Left ventricle myocardium inferior (tissue), 1 donor: ENCODE measurements around the gene KRTAP26-1. TPM values are rescaled to one million over a fixed set of nuclear protein-coding genes. Genes with fewer than 3 reads are reported as not detected.

Source experiments
- DNase-seq: peaks from one replicate; pipeline ENCODE4 v3.0.0-alpha.2; 2020
- H3K27ac ChIP-seq: fragments of 200-600 bp; replicated peaks from 2 replicates; pipeline ENCODE4 v1.8.0; 2021
- H3K27me3 ChIP-seq: fragments of 200-600 bp; 2 replicates; pipeline ENCODE4 v1.8.0; 2021; ENCODE audit warnings: low read depth
- H3K36me3 ChIP-seq: fragments of 200-600 bp; 2 replicates; pipeline ENCODE4 v1.8.0; 2021
- H3K4me1 ChIP-seq: fragments of 200-600 bp; 2 replicates; pipeline ENCODE4 v1.8.0; 2021
- H3K4me3 ChIP-seq: fragments of 200-600 bp; 2 replicates; pipeline ENCODE4 v1.8.0; 2021; ENCODE audit warnings: mild to moderate bottlenecking, moderate library complexity
- H3K9me3 ChIP-seq: fragments of 200-600 bp; replicated peaks from 2 replicates; pipeline ENCODE4 v1.8.0; 2021
- intact Hi-C: fragments of 100-400 bp; cut with micrococcal nuclease; formaldehyde crosslinking; loops from one replicate; pipeline ENCODE4 v1.11.0; 2022
- total RNA-seq: library from RNA; stranded (reverse); fragmentation: NEBNext Ultra II Directional; extraction: Animal tissue kit (Norgen Biotek cat#: 25700); gene quantifications from one replicate; pipeline ENCODE4 v1.2.1, GENCODE V29; 2021
- TF ChIP-seq, protein P1 (sequence below): fragments of 200-600 bp; IDR thresholded peaks from 2 replicates; pipeline ENCODE4 v1.8.0; 2021; ENCODE audit warnings: antibody characterized with exemption, mild to moderate bottlenecking, borderline replicate concordance
- donor health status: DM: no; HTN: yes; CAD: no; lungs with severe emphysema.

The KRTAP26-1 gene
- total RNA-seq, 1 donor from 2014 or later: not detected

DNA sequence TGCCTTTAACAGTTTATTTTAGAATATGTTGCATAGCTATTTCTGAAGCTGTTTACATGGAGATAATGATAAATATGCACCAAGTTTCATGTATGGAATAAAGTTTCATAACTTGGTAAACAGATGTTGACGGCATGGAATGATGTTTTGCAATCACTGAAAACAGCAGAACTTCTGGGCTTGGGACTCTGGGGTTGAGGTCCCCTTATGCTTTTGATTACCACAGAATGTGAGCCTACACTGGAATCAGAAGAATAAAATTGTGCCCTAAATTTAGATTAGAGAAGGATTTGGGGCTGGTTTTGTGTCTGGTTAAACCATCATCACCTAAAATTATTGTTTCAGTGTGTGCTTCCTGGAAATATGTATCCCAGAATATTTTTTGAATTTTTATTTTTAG lies 48.5 kb downstream of the KRTAP26-1 start:
- H3K4me1 ChIP-seq: no peaks in the 10 kb centered on the region
- H3K36me3 ChIP-seq: no peaks in the 10 kb centered on the region
- H3K27ac ChIP-seq: no peak overlapping the region
- intact Hi-C loops: no loop called here
- DNase-seq: no peak
- TF ChIP-seq, protein P1, sequence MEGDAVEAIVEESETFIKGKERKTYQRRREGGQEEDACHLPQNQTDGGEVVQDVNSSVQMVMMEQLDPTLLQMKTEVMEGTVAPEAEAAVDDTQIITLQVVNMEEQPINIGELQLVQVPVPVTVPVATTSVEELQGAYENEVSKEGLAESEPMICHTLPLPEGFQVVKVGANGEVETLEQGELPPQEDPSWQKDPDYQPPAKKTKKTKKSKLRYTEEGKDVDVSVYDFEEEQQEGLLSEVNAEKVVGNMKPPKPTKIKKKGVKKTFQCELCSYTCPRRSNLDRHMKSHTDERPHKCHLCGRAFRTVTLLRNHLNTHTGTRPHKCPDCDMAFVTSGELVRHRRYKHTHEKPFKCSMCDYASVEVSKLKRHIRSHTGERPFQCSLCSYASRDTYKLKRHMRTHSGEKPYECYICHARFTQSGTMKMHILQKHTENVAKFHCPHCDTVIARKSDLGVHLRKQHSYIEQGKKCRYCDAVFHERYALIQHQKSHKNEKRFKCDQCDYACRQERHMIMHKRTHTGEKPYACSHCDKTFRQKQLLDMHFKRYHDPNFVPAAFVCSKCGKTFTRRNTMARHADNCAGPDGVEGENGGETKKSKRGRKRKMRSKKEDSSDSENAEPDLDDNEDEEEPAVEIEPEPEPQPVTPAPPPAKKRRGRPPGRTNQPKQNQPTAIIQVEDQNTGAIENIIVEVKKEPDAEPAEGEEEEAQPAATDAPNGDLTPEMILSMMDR: no peak
- H3K4me3 ChIP-seq: no peak overlapping the region
- peaks cover 5% of the 10 kb centered on the region for H3K27me3 ChIP-seq
- H3K9me3 ChIP-seq: peaks cover under 1% of the 10 kb centered on the region

DNA sequence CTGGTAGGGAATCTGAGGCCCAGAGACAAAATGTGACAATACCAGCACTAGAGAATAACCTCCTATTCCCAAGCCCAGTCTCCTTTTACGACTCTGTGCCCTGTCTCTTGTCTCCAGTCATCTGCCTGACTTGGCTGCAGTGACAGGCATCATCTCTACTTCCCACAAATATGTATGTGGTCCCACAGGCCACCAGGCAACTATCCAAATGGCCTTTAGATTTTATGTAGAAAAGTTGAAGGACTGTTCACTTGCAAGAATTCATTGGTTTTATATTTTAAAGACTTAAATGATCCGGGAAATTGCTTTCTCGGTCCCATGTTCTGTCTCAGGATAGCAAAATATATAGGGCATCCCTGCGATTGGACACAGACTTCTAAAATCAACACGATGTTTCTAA lies 49.0 kb downstream of the KRTAP26-1 start:
- H3K27ac ChIP-seq: no peak overlapping the region
- no peaks in the 10 kb centered on the region for H3K36me3 ChIP-seq
- TF ChIP-seq, protein P1: no peak
- peaks cover 5% of the 10 kb centered on the region for H3K27me3 ChIP-seq
- no peaks in the 10 kb centered on the region for H3K4me1 ChIP-seq
- no peak for DNase-seq
- no peak overlapping the region for H3K4me3 ChIP-seq
- peaks cover 5% of the 10 kb centered on the region for H3K9me3 ChIP-seq
- intact Hi-C loops: no loop called here

DNA sequence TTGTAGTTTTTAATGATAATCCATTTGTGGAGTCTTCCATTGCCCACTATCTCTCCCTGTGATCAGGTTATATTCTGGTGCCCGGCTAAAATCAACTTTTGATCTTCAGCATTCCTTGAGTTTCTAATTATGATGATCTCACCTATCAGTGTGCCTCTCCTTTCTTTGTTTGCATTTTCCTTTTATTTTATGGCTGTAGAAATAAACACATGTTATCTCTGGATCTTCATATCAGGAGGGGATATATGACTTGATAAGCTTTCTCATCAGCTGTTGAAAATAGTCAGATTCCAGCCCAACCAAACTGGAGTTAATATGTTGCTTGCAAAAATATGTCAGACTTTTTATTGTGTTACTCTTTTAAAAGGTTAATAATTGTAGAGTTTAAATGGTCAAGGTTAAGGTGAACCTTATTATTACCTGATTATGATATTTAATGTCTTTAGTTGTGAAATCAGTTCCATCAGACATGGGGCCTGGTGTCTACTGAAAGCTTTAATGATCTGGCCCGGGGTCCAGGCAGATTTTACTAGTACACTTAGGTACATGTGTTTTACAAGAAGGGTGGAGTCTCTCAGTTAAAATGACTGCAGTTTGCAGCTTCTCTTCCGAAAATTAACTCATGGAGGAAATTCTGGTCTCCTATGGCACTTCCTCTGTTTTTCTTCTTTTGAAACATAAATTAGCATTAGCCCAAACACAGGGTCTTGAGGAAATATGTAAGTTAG lies 50.1 kb downstream of the KRTAP26-1 start:
- Histone ChIP-seq H3K9me3 (peaks cover 14% of the 10 kb centered on the region), H3K27ac (no peak overlapping the region), H3K4me3 (no peak overlapping the region), H3K27me3 (peaks cover 5% of the 10 kb centered on the region), H3K36me3 (no peaks in the 10 kb centered on the region), H3K4me1 (no peaks in the 10 kb centered on the region)
- TF ChIP-seq, protein P1: no peak
- intact Hi-C loops: no loop called here
- DNase-seq: no peak

Other genes with a start within 250 kb of the KRTAP26-1 start
- not detected for gene CLDN17, start 153.5 kb downstream of the KRTAP26-1 start, total RNA-seq
- gene CLDN8, start 104.2 kb downstream of the KRTAP26-1 start, total RNA-seq: not detected
- gene KRTAP24-1, start 37.4 kb downstream of the KRTAP26-1 start, total RNA-seq: not detected
- gene KRTAP25-1, start 30.8 kb downstream of the KRTAP26-1 start, total RNA-seq: not detected
- not detected for gene KRTAP27-1, start 17.4 kb upstream of the KRTAP26-1 start, total RNA-seq
- not detected for gene KRTAP23-1, start 28.3 kb upstream of the KRTAP26-1 start, total RNA-seq
- not detected for gene KRTAP13-2, start 52.0 kb upstream of the KRTAP26-1 start, total RNA-seq
- not detected for gene KRTAP13-1, start 75.7 kb upstream of the KRTAP26-1 start, total RNA-seq
- gene KRTAP13-3, start 105.6 kb upstream of the KRTAP26-1 start, total RNA-seq: not detected
- not detected for gene KRTAP13-4, start 109.9 kb upstream of the KRTAP26-1 start, total RNA-seq
- gene KRTAP15-1, start 120.0 kb upstream of the KRTAP26-1 start, total RNA-seq: not detected
- not detected for gene KRTAP19-1, start 160.1 kb upstream of the KRTAP26-1 start, total RNA-seq
- not detected for gene KRTAP19-2, start 167.1 kb upstream of the KRTAP26-1 start, total RNA-seq
- gene KRTAP19-3, start 171.7 kb upstream of the KRTAP26-1 start, total RNA-seq: not detected
- gene KRTAP19-4, start 176.8 kb upstream of the KRTAP26-1 start, total RNA-seq: not detected
- not detected for gene KRTAP19-5, start 181.8 kb upstream of the KRTAP26-1 start, total RNA-seq
- gene KRTAP19-6, start 221.5 kb upstream of the KRTAP26-1 start, total RNA-seq: not detected
- not detected for gene KRTAP19-7, start 241.0 kb upstream of the KRTAP26-1 start, total RNA-seq